HG03103 (cell line): Measurements from ENCODE around the gene CNTN5.

Experiments
- ATAC-seq: cut with Tn5 transposase; IDR thresholded peaks from one replicate; pipeline ENCODE4 v1.9.1; 2021; ENCODE audit warnings: low read depth; ENCODE audit not compliant: unreplicated experiment

CNTN5 gene

GRCh38 chr11:100008417-100008816, 987.7 kb downstream of the CNTN5 start:
- no peak for ATAC-seq

- ATAC-seq, result no peak
Measured at GRCh38 chr11:100009728-100010127, 989.0 kb downstream of the CNTN5 start.

GRCh38 chr11:100010393-100010792, 989.6 kb downstream of the CNTN5 start:
- ATAC-seq, result no peak

GRCh38 chr11:100011697-100012096, 990.9 kb downstream of the CNTN5 start:
- ATAC-seq, result no peak

GRCh38 chr11:100013011-100013410, 992.3 kb downstream of the CNTN5 start:
- no peak for ATAC-seq

- no peak for ATAC-seq
Measured at GRCh38 chr11:100031973-100032372, 1011.2 kb downstream of the CNTN5 start.

GRCh38 chr11:100061006-100061405, 1040.3 kb downstream of the CNTN5 start:
- no peak for ATAC-seq

GRCh38 chr11:100066399-100066798, 1045.7 kb downstream of the CNTN5 start:
- ATAC-seq, result no peak

GRCh38 chr11:100068116-100068515, 1047.4 kb downstream of the CNTN5 start:
- no peak for ATAC-seq

GRCh38 chr11:100072131-100072530, 1051.4 kb downstream of the CNTN5 start:
- no peak for ATAC-seq

GRCh38 chr11:100080381-100080780, 1059.6 kb downstream of the CNTN5 start:
- no peak for ATAC-seq

GRCh38 chr11:100080821-100081220, 1060.1 kb downstream of the CNTN5 start:
- no peak for ATAC-seq

- ATAC-seq, result no peak
Measured at GRCh38 chr11:100093698-100094097, 1072.9 kb downstream of the CNTN5 start.

- ATAC-seq, result no peak
Measured at GRCh38 chr11:100094121-100094865, 1073.5 kb downstream of the CNTN5 start.

- no peak for ATAC-seq
Measured at GRCh38 chr11:100095809-100096208, 1075.1 kb downstream of the CNTN5 start.

- ATAC-seq, result no peak
Measured at GRCh38 chr11:100098560-100098959, 1077.8 kb downstream of the CNTN5 start.

GRCh38 chr11:100105255-100105981, 1084.7 kb downstream of the CNTN5 start:
- ATAC-seq, result no peak

GRCh38 chr11:100105982-100106358, 1085.2 kb downstream of the CNTN5 start:
- no peak for ATAC-seq

GRCh38 chr11:100119176-100119575, 1098.4 kb downstream of the CNTN5 start:
- ATAC-seq, result no peak

- no peak for ATAC-seq
Measured at GRCh38 chr11:100133114-100133513, 1112.4 kb downstream of the CNTN5 start.

GRCh38 chr11:100141201-100141600, 1120.5 kb downstream of the CNTN5 start:
- ATAC-seq, result no peak

- no peak for ATAC-seq
Measured at GRCh38 chr11:100151944-100152343, 1131.2 kb downstream of the CNTN5 start.
